ENCODE measurements around the gene UBE2E2. TPM values are rescaled to one million over a fixed set of nuclear protein-coding genes. Genes with fewer than 3 reads are reported as not detected.

The UBE2E2 gene
- total RNA-seq, 1 experiment from 2014 or later = 38.6 TPM

GRCh38 chr3:23389089-23389488 is 186.0 kb downstream of the UBE2E2 start:
- Histone ChIP-seq H3K14ac (ENCODE audit: insufficient read depth, low read length) (no peak overlapping the region; the same call in 1 of the 2 replicates), H3K9ac (ENCODE audit: extremely low read depth, insufficient read length, low read length) (no peak overlapping the region), H3K4ac (ENCODE audit: low read depth, low read length) (no peak overlapping the region), H4K20me1 (ENCODE audit: control insufficient read depth, insufficient read depth, insufficient read length) (no peaks in the 10 kb centered on the region), H2BK12ac (ENCODE audit: insufficient read length, low read depth, low read length) (no peak overlapping the region), H2BK20ac (ENCODE audit: low read depth, low read length, poor library complexity, severe bottlenecking) (no peak overlapping the region), H3K9me3 (ENCODE audit: control insufficient read depth, low read depth, low read length) (no peaks in the 10 kb centered on the region), H3K79me1 (ENCODE audit: insufficient read depth, low read depth, low read length, poor library complexity, severe bottlenecking) (no peaks in the 10 kb centered on the region), H3K23ac (ENCODE audit: insufficient read length, low read depth, low read length) (no peak overlapping the region), H3K4me1 (ENCODE audit: insufficient read depth, low read length) (peaks cover 4% of the 10 kb centered on the region; the same call in 1 of the 2 replicates), H3K27me3 (ENCODE audit: insufficient read depth, low read length) (no peaks in the 10 kb centered on the region), H2BK120ac (ENCODE audit: low read depth, low read length, poor library complexity, severe bottlenecking) (no peak overlapping the region), H3K18ac (ENCODE audit: insufficient read length, low read depth, low read length) (peak overlapping the region; percentile 65), H4K5ac (ENCODE audit: insufficient read length, low read depth, low read length) (no peak overlapping the region), H3K79me2 (ENCODE audit: insufficient read depth, low read length) (no peaks in the 10 kb centered on the region), H3K27ac (ENCODE audit: insufficient read length, low read depth, low read length) (no peak overlapping the region), H4K8ac (replicated peaks; ENCODE audit: insufficient read length, low read depth, low read length) (no peak overlapping the region), H2BK15ac (ENCODE audit: low read depth, low read length) (no peak overlapping the region), H2AFZ (ENCODE audit: low read length) (no peak overlapping the region), H4K91ac (ENCODE audit: insufficient read length, low read depth, low read length) (no peak overlapping the region), H3T11ph (ENCODE audit: low read length) (no peak overlapping the region), H3K4me2 (ENCODE audit: insufficient read depth, insufficient read length, low read length) (no peak overlapping the region), H3K23me2 (ENCODE audit: insufficient read length, low read depth, low read length, poor library complexity, severe bottlenecking) (no peaks in the 10 kb centered on the region), H2BK5ac (ENCODE audit: insufficient read length, low read length) (no peak overlapping the region), H3K56ac (ENCODE audit: insufficient read length, low read depth, low read length) (no peak overlapping the region), H2AK5ac (ENCODE audit: insufficient read length, low read length) (no peak overlapping the region)
- Mint-ChIP-seq H3K4me1 (peaks cover 29 to 36% of the 10 kb centered on the region in 2 experiments), H3K27ac (peak overlapping the region; percentile 71 to 94 (median 89); a peak in 6 of 7 replicates), H3K9me3 (no peaks in the 10 kb centered on the region), H3K27me3 (ENCODE audit: low read depth) (no peaks in the 10 kb centered on the region; the same call in 1 of the 2 replicates), H3K36me3 (ENCODE audit: insufficient read depth in 1 of 3, low read depth in 3 of 3) (peaks cover 0 to 11% (median 4%) of the 10 kb centered on the region in 3 experiments; a peak in 2 of 7 replicates), H3K4me3 (peak overlapping the region in 1 of 2 experiments; percentile 45; a peak in 2 of 5 replicates)
- DNase-seq = peak; percentile 73
- no peak for TF ChIP-seq CTCF (conservative IDR thresholded peaks at IDR 0.05)
- WGBS (ENCODE audit: extremely low coverage, insufficient read length, low lambda C conversion rate) = no CpG with 5 or more reads among the region's 5 CpGs

Data from H9 (cell line).